NCI-H2081 (cell line): ENCODE measurements around the gene SPTBN4.
"Not testable (repeated sequence)": the region's sequence is repeated elsewhere in the genome, so short reads cannot be mapped to it uniquely, and the experiment has no call there.

Experiments
- DNase-seq, 2 experiments: peaks; one replicate each; lab custom pipeline; 2025; lab: John Stamatoyannopoulos, UW

The SPTBN4 gene

DNA sequence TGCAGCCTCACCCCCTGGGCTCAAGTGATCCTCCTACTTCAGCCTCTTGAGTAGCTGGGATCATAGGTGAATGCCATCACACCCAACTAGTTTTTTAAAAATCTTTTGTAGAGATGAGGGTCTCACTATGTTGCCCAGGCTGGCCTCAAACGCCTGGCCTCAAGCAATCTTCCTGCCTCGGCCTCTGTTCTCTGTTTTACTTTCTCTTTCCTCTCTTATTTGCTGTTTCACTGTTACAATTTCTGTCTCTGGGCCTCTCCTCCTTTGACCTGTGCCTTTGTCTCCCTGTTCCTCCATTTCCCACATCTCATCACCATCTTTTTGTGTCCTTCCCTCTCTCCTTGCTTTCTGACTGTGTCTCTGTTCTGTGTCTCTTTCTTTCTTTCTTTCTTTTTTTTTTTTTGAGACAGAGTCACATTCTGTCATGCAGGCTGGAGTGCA is 119.2 kb downstream of the SPTBN4 start:
- no peak for DNase-seq

DNA sequence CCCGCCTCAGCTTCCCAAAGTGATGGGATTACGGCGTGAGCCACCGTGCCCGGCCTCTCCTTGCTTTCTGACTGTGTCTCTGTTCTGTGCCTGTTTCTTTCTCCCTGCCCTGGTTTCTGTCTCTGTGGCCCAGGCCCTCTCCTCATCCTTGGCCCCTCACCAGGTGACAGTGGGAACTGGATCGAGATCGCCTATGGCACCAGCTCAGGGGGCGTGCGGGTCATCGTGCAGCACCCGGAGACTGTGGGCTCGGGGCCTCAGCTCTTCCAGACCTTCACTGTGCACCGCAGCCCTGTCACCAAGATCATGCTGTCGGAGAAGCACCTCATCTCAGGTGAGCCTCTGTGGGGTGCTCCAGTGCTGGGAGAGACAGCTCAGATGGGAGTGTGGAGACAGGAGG is 119.8 kb downstream of the SPTBN4 start:
- no peak for DNase-seq

DNA sequence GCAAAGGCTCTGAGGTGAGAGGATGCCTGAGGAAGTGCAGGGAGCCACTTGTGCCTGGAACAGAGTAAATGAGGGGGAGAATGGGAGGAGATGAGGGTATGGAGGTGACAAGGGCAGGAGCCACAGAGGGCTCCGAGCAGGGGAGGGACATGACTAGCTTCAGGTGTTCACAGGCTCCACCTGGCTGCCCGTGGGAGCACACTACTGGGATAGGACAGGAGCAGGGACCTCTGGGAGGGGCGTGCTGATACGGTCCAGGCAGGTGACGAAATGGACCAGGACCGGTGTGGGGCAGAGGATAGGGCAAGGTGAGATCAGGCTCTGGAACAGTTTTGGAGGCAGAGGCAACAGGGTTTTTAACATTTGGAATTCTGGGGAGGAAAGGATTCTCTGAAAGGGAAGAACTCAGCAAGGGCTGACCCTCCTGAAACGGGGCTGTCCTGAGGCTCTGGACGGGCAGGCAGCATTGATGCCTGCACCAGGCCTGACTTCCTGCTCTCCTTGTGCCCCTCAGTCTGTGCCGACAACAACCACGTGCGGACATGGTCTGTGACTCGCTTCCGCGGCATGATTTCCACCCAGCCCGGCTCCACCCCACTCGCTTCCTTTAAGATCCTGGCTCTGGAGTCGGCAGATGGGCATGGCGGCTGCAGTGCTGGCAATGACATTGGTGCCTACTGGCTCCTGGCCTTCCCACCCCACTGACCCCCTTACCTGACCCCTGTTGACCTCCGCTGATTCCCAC is 121.5 kb downstream of the SPTBN4 start:
- no peak for DNase-seq

DNA sequence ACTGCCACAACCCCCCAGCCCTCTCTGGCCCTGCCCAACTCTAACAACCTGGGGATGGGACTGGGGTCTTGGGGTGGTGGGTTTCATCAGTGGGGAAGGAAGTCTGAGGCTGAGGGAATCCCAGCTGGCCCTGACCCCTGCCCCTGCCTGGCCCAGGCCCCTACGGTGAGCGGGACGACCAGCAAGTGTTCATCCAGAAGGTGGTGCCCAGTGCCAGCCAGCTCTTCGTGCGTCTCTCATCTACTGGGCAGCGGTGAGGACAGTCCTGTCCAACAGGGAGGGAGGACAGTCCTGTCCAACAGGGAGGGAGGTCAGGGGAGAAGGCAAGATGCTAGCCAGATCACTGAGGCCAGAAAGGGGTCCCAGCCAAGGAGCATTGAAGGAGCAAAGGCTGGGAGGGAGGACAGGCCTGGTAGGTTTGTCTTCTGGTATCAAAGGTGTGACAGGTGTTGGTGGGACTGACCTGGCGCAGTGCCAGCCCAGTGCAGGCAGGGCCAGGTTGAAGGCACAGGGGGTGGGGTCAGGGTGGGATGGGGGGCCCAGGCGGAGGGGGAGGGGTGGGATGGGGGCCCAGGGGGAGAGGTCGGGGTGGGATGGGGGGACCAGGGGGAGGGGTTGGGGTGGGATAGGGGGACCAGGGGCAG is 122.2 kb downstream of the SPTBN4 start:
- no peak for DNase-seq

DNA sequence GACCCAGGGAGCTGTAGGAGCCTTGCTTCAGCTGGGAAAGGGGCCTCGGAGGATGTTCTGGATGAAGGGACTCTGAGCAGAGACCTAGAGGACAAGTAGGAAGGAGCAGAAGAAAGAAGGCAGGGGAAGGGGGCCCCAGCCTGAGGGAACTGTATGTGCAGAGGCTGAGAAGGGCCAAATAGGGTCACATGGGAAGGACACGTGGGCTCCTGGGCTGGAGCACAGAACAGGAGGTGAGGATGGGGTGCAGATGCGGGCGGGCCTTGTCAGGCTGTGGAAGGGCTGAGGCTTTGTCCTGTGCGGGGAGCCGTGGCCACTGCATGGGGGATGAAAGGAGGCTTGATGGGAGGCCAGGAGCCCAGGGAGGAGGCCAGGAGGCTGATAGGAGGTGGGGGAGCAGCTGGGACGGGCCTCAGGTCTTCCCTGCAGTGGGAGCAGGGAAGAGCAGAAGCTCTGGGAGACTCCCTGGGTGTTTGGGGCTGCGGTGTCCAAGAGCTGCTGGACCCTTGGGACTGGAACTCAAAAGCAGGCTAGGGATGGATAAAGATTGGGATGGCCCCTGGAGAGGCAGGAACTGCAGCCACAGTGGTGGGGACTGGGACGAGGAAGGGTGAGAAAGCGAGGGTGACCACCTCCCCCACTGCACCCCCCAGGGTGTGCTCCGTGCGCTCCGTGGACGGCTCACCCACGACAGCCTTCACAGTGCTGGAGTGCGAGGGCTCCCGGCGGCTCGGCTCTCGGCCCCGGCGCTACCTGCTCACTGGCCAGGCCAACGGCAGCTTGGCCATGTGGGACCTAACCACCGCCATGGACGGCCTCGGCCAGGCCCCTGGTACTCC is 123.0 kb downstream of the SPTBN4 start:
- DNase-seq = no peak

DNA sequence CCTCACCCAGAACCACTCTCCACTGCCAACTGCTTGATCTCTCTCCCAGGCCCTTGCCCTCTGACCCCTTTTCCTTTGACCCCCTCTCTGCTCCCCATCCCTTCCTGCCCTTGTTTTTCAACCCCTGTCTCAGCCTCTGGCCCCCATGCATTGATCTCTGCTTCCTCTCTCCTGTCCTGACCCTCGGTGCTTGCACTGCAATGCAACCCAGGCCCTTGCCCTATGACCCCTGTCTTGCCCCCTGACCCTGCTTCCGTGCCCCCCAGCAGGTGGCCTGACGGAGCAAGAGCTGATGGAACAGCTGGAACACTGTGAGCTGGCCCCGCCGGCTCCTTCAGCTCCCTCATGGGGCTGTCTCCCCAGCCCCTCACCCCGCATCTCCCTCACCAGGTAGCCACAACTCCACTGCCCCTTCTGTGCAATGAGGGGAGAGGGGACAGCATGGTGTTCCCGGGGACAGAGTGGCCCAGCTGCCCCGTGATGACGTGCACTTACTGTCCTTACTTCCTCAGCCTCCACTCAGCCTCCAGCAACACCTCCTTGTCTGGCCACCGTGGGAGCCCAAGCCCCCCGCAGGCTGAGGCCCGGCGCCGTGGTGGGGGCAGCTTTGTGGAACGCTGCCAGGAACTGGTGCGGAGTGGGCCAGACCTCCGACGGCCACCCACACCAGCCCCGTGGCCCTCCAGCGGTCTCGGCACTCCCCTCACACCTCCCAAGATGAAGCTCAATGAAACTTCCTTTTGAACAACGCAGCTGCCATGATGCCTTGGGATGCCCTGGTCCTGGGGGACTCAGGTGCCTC is 123.9 kb downstream of the SPTBN4 start:
- DNase-seq = no peak

DNA sequence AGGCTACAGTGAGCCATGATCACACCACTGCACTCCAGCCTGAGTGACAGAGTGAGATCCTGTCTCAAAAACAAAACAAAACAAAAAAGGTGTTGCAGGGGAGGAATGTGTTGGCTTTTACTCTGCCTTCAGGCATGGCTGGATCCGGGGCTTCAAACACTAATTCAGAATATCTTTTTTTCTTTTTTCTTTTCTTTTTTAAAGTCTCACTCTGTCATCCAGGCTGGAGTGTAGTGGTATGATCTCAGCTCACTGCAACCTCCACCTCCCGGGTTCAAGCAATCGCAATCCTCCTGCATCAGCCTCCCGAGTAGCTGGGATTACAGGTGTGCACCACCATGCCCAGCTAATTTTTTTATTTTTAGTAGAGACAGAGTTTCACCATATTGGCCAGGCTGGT is 124.9 kb downstream of the SPTBN4 start:
- DNase-seq = not testable (repeated sequence)

DNA sequence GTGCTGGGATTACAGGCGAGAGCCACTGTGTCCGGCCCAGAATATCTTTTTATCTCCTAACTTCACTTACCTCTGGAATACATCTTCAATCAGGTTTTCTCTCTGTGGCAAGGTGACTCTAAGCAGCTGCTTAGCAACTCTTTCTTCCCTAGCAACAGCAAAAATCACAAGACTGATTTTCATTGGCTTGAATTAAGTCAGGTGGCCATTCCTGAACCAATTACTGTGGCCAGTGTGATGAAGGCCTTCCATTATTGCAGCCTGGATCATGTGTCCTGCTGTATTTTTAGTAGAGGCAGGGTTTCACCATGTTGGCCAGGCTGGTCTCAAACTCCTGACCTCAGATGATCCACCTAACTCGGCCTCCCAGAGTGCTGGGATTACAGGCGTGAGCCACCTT is 125.4 kb downstream of the SPTBN4 start:
- peak; percentile 29 to 82 for DNase-seq

DNA sequence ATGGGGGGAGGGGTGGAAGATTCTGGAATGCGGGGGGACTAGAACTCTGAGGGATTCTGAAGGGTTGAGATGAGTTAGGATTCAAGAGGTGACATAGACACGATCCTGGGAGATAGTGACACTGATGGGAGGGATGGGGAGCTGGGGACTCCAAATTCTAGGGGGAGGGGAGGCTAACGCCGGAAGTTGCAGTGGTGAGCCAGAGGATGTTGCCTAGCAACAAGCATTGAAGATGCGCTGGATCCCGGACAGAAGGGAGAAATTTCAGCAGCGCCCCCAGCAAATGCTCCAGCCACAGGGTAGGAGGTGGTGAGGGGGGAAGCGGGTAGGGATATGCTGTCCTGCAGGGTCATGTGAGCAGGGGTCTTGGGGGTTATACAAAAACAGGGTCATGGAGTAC is 127.5 kb downstream of the SPTBN4 start:
- no peak for DNase-seq

DNA sequence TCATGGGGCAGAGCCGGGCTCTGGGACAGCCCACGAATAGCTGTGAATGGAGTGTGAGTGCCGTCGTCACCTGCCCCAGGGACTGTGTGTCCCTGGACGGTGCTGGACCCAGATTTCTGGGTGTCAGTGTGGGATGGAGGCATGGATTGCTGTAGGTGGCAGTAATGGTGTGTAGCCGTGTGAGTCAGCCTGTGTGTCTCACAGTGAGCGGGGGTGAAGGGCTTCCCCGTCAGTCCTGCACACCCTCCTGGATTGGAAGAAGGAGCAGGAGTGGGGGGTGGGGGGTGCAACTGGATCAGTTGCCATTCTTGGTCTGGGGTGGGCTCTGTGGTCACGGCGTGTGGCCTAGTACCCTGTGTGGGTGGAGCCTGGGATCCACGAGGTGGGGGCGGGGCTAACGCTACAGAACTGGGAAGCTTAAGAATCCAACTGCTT is 127.9 kb downstream of the SPTBN4 start:
- DNase-seq = no peak

DNA sequence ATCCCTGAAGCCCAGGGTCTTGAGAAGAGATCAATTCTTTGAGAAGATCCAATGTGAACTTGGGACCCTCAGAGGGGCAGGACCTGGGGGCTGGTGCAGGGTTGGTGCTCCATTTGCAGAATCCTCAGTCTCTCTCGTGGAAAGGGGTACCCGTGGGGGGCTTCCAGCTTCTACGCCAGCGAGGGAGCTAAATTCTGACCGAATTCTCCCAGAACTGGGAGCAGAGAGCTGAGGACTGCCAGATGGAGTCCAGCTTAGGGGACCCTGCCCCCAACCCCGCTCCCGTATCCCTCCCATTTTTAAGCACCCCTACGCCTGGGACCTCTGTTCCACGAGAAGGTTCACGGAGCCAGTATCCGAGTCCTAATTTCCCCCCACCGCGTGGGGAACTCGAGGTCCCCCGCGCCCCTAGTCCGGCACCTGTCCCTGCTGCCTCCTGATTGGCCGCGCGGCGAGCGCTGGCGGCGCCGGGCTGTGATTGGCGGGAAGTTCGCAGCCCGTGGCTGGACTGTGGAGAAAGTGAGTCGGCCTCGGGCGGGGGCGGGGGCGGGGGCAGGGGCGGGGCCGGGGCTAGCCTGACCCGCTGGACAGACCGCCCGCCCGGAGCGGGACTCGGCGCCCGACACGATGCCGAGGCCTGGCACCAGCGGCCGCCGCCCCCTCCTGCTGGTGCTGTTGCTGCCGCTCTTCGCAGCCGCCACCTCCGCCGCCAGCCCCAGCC is 130.0 kb downstream of the SPTBN4 start:
- no peak for DNase-seq

DNA sequence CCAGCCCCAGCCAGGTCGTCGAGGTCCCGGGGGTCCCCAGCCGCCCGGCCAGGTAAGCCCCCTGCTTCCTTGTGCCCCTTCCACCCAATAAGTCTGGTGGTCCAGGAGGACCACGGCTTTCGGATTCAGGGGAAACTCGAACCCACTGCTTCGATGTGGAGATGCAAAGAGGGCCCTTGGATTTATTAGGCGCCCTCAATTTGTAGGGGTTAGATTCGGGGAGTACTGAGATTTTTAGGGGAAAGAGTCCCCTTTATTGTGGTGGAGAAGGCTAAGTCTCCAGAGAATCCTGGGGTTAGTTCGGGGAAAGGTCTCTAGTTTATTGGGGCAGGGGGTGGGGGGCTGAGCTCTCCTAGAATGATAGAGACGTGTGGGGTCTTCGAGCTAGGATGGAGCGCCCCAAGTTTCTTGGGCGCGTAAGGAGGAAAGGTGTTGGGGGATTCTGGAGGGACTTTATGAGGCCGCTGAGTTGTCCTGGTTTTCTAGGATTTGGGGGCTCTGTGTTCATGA is 130.6 kb downstream of the SPTBN4 start:
- no peak for DNase-seq

DNA sequence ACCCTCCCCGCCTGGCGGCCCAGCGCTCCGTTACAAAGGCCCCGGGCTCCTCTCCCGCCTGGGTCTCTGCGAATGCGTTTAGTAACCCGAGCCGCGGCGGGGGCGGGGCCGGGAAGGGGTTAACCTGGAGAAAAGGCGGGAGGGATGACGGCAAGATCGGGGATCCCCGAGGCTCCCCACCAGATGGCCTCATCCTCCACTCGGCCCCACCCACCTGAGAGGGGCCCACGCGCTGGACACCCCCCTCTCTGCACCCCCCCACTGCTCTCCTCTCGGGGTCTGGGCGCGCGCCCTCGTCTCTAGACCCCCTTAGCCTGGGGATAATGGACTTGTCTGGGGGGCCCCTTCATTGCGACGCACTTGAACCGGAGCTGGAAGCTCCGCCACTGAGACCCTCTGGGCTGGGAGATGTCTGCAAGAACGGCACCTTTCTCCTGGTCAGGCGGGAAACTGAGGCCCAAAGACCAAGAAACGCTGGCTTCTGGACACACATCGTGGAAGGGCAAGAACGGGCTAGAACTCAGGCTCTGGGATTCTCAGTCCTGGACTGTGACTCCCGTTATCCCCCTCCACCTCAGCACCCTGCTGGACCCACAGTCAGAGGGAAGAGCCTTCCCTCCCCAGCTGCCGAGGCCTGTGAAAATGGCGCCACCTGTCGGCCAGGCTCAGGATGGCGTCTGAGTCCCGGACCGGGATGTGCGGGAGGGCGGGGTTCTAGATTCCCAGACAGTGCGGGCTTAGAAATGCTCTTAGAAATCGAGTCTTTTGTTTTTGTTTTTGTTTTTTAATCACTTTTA is 131.5 kb downstream of the SPTBN4 start:
- DNase-seq = peak; percentile 71 to 82

DNA sequence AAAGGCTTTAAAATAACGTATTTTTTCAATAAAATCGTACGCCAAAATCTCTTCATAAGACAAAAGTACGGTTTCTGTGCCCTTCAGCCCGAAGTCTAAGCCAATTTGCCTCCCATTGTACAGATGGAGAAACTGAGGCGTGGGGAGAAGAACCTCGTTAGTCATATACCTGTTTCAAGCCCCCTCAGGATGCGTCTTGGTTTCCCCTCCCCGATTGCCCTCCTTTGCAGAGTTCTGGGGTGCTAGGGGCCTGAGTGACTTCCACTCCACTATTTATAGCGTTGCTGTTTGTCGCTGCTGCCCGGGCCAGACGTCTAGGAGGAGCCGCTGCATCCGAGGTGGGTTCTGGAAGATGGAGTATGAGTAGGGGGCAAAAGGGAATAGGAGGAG is 132.1 kb downstream of the SPTBN4 start:
- DNase-seq = no peak

DNA sequence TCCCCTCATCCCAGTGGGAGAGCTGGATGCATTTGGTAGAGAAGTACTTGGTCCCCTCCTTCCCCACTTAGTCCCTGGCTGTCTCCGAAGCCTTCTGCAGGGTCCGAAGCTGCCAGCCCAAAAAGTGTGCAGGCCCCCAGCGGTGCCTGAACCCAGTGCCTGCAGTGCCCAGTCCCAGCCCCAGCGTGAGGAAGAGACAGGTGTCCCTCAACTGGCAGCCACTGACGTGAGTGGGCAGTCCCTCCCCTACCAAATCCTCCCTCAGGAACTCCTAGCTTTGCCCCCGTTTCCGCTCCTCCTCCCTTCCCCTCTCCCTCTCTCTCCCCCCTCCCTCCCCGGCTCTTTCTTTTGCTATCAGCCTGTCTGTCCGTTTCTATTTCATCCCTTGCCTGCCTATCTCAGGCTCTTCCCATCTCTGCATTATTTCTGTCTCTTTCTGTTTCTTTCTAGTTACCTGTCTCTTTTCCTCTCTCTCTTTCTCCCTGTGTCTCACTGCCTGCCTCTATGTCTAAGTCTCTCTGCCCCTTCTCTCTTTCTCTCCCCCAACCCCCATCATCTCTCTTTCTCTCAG is 132.6 kb downstream of the SPTBN4 start:
- DNase-seq = no peak

DNA sequence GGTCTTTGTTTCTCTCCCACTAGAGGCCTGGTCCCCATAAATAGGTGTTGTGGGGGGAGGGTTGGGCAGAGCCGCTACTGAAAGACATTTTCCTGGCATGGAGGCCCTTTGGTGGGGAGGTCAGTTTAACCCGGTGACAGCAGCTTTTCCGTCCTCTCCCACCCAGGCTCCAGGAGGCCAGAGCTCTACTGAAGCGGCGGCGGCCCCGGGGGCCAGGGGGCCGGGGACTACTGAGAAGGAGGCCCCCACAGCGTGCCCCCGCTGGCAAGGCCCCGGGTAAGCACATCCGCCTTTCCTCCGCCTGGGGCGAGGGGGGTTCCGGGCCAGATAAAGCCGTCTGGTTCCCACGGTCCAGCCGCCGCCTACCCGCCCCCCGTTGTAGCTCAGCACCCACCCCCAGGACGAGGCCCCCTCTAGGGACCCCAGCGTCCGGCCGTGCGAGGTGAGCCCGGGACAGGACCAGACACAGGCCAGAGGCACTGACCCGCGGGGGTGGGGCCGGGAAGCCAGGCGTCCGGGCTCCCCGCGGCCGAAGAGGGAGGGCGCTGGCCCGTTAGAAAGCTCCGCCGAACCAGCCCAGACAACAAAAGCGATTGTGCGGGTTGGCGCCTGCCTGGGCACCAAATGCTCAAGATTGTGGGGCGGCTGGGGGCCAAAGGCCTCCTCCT is 133.2 kb downstream of the SPTBN4 start:
- DNase-seq = no peak

DNA sequence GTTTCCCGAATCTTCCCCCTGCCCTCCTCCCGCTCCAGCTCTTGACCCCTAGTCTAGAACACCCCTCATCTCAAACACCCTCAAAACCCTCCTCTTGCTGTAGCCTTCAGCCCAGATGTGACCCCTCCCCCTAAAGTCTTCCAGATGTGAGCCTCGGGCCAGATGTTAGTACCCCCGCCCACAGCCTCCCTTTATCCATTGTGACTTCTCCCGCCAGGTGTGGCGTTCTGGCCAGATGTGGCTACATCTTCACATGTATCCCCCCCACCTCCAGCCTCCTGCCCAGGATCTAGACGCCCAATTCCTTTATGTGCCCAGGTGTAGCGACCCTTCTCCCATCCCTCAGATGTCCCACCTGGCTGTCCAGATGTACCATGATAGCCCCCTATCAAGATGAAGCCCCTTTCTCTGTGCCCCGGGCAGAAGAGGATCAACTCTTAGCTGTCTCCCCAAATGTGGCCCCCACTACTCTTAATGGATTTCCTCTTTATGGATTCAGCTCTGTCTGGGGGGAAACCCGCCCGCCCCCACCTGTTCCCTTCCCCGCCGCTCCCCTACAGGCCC is 133.9 kb downstream of the SPTBN4 start:
- DNase-seq = no peak

DNA sequence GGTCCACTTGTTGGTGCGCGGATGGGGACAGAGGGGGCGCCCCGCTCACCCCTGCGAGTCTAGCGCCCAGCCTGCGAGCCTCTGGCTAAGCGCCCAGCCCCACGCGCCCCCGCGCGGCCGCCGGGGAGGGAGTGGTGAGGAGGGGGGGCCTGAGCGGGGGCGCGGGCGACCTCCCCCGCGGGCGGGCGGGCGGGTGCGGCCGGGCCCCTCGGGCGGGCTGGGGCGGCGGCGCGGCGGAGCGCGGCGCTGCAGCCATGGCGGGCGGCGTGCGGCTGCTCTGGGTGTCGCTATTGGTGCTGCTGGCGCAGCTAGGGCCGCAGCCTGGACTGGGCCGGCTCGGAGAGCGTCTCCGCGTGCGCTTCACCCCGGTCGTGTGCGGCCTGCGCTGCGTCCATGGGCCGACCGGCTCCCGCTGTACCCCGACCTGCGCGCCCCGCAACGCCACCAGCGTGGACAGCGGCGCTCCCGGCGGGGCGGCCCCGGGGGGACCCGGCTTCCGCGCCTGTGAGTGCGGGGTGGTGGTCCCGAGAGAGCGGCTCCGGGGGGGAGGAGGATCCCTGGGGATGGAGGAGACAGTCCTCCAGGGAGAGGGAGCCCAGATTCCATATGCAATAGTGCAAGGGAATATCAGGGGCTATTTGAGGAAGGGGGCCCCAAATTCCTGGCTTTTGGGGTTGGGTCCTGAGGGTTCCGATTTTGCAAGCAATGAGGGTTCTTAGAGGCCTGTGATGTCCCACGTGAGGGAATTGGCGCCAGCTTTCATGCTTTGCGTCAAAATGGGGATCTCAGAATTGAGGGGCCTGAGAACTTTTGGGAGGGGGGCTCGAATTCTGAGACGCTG is 134.6 kb downstream of the SPTBN4 start, which contains the start of gene LTBP4:
LTBP4 (plus strand) TSS at position 236 of the 841 bp plus-strand sequence; CDS start at position 255, 19 bp downstream.
- no peak for DNase-seq
